Stomach (tissue), 9 donors: Measurements from ENCODE around the gene P2RX4. TPM values are rescaled to one million over a fixed set of nuclear protein-coding genes. Genes with fewer than 3 reads are reported as not detected.

Experiments
- DNase-seq, 2 donors: peaks; one replicate each; pipeline versions ENCODE4 v3.0.0 to v3.0.0-alpha.2; 2013 to 2019
- H3K27ac ChIP-seq, 5 donors: fragments of 200-600 bp in 4 of 5; sonication (generic) in 4 of 5; one replicate each; pipeline ENCODE4 v1.5.1; 2013 to 2019; ENCODE audit warnings: mild to moderate bottlenecking in 1 of 5, moderate library complexity in 1 of 5
- H3K27me3 ChIP-seq, 3 donors: fragments of 200-600 bp; sonication (generic); one replicate each; pipeline ENCODE4 v1.5.1; 2017 to 2019; ENCODE audit warnings: mixed run types in 1 of 3
- H3K36me3 ChIP-seq, 4 donors: fragments of 200-600 bp; sonication (generic); 1 replicate in 3 of 4; 2 replicates in 1 of 4; pipeline ENCODE4 v1.5.1; 2016 to 2019
- H3K4me1 ChIP-seq, 4 donors: fragments of 200-600 bp; sonication (generic); one replicate each; pipeline ENCODE4 v1.5.1; 2016 to 2019
- H3K4me3 ChIP-seq, 4 donors: fragments of 200-600 bp; sonication (generic) in 3 of 4; one replicate each; pipeline ENCODE4 v1.5.1; 2016 to 2019; ENCODE audit warnings: mild to moderate bottlenecking in 1 of 4
- H3K9me3 ChIP-seq, 4 donors: fragments of 200-600 bp; sonication (generic); one replicate each; pipeline ENCODE4 v1.5.1; 2016 to 2019
- CTCF ChIP-seq, 7 experiments: fragments of 450-650 bp in 4 of 7; fragments of 200-600 bp in 3 of 7; sonication (generic) in 3 of 7; IDR thresholded peaks; one replicate each; pipeline ENCODE4 v1.5.1; 2016 to 2019; ENCODE audit warnings: antibody characterized with exemption in 7 of 7, control low read depth in 2 of 7, mild to moderate bottlenecking in 1 of 7
- EP300 ChIP-seq: sonication (generic); formaldehyde crosslinking; IDR thresholded peaks from one replicate; pipeline ENCODE4 v1.6.1; 2017; ENCODE audit warnings: antibody characterized with exemption
- POLR2A ChIP-seq, 4 donors: fragments of 450-650 bp; IDR thresholded peaks; one replicate each; pipeline ENCODE4 v1.6.1; 2016; ENCODE audit warnings: antibody characterized with exemption in 4 of 4, control low read depth in 2 of 4, mild to moderate bottlenecking in 1 of 4, moderate library complexity in 1 of 4
- POLR2AphosphoS5 ChIP-seq, 3 donors: sonication (generic); formaldehyde crosslinking; IDR thresholded peaks; one replicate each; pipeline ENCODE4 v1.6.1; 2016; ENCODE audit warnings: antibody characterized with exemption in 3 of 3
- WGBS, 5 donors: extraction: QIAGEN DNeasy Blood & Tissue Kit in 3 of 5; methylation state at CpG; one replicate each; pipeline versions ENCODE4 v1.1.5 to v1.1.7; 2013 to 2018; 5-methylcytosine and 5-hydroxymethylcytosine counted together
- intact Hi-C: fragments of 100-400 bp; cut with DNase I; formaldehyde crosslinking; loops from one replicate; pipeline ENCODE4 v1.15.1; 2023; ENCODE audit warnings: low total_unique reads
- polyA plus RNA-seq, 3 donors: library from polyadenylated mRNA; stranded (reverse); fragments of 200-250 nt; gene quantifications; one replicate each; pipeline ENCODE4 v1.2.3, GENCODE V29; 2013
- total RNA-seq, 5 donors: library from RNA; depleted of rRNA; stranded (reverse); fragments of >200 nt; gene quantifications; one replicate each; pipeline versions ENCODE4 v1.1.0 to v1.2.3, GENCODE V29; 2014 to 2016
- donor health status: healthy with polysubstance abuse.
- donor health status: Bipolar disorder and iron deficiency.
- donor health status: healthy.

P2RX4 gene
- total and polyA plus RNA-seq, 8 donors, result 13.8 to 65.2 (median 26.4) TPM

DNA sequence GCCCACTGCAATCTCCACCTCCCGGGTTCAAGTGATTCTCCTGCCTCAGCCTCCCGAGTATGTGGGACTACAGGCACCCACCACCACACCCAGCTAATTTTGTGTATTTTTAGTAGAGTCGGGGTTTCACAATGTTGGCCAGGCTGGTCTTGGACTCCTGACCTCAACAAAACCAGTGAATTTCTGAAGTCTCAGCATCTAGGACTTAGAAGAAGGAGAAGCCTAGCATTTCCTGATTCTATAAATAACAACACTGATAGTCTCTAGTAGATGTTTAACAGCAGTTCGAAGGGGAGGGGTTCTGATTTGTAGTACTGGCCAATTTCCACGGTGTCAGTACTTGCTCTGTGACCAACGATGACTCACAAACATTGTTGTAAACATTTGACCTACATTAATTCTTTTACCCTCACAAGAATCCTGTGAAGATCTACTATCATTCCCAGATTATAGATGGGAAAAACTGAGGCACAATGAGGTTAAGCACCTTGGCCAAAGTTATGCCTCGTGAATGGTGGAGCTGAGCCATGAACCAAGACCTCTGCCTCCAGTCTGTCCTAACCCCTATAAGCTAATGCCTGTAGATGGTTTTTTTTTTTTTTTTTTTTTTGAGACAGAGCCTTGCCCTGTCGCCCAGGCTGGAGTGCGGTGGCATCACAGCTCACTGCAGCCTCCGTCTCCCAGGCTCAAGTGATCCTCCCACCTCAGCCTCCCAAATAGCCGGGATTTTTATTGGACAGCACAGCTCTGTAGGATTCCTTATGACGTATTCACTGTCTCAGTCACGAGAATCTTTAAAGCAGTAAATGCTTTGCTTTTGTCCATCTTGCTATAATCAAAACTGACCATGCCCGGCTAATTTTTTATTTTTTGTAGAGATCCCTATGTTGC is 5.2 kb downstream of the P2RX4 start:
- TF ChIP-seq POLR2AphosphoS5 (IDR thresholded peaks at IDR 0.05) (peak in 1 of 3 donors; percentile 83), CTCF (IDR thresholded peaks at IDR 0.05) (no peak)
- Histone ChIP-seq H3K27me3 (no peaks in the 10 kb centered on the region), H3K9me3 (no peaks in the 10 kb centered on the region), H3K4me3 (no peak overlapping the region), H3K36me3 (peaks cover 4 to 29% (median 26%) of the 10 kb centered on the region in 4 donors), H3K27ac (peak overlapping the region; percentile 70 to 92 (median 83)), H3K4me1 (peaks cover 57 to 78% (median 72%) of the 10 kb centered on the region in 4 donors)
- WGBS, 5 donors, result 48 to 54% (median 50%) methylated on average over 13 to 14 of the region's 14 CpGs
- intact Hi-C loops, result no loop called here
- peak; percentile 59 to 83 for DNase-seq

GRCh38 chr12:121216102-121216501 is 6.2 kb downstream of the P2RX4 start:
- intact Hi-C loops, result no loop called here
- no peak overlapping the region for H3K4me3 ChIP-seq
- no peak for DNase-seq
- H3K27ac ChIP-seq, result peak overlapping the region in 3 of 5 donors; percentile 70 to 90 (median 81)
- H3K9me3 ChIP-seq, result no peaks in the 10 kb centered on the region
- H3K27me3 ChIP-seq, result no peaks in the 10 kb centered on the region
- 88 to 95% (median 90%) methylated on average over 4 of the region's 4 CpGs for WGBS, 5 donors
- TF ChIP-seq EP300 (no peak), POLR2A (IDR thresholded peaks at IDR 0.05) (no peak), POLR2AphosphoS5 (IDR thresholded peaks at IDR 0.05) (no peak), CTCF (IDR thresholded peaks at IDR 0.05) (no peak)
- H3K4me1 ChIP-seq, result peaks cover 50 to 69% (median 64%) of the 10 kb centered on the region in 4 donors
- peaks cover 4 to 38% (median 35%) of the 10 kb centered on the region in 4 donors for H3K36me3 ChIP-seq

DNA sequence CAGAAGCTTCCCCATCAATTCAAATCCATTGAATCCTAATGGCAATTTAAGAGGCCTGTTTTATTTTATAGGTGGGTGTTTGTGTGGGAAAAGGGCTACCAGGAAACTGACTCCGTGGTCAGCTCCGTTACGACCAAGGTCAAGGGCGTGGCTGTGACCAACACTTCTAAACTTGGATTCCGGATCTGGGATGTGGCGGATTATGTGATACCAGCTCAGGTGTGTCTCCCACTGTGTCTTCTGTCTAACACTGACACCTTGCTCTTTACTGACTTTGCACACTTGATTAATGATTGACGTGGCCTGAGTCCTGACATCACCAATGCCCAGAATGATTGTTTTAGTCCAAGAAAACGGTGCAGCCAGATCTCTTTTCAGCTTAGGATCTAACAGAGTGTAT is 7.1 kb downstream of the P2RX4 start:
- Histone ChIP-seq H3K27ac (peak overlapping the region; percentile 59 to 90 (median 71)), H3K9me3 (no peaks in the 10 kb centered on the region), H3K27me3 (no peaks in the 10 kb centered on the region), H3K4me3 (no peak overlapping the region), H3K4me1 (peaks cover 46 to 62% (median 54%) of the 10 kb centered on the region in 4 donors), H3K36me3 (peaks cover 4 to 46% (median 45%) of the 10 kb centered on the region in 4 donors)
- DNase-seq, result no peak
- intact Hi-C loops, result no loop called here
- WGBS, 5 donors, result 33 to 72% (median 46%) methylated on average over 8 of the region's 8 CpGs
- TF ChIP-seq POLR2AphosphoS5 (IDR thresholded peaks at IDR 0.05) (no peak), POLR2A (IDR thresholded peaks at IDR 0.05) (no peak), EP300 (no peak), CTCF (IDR thresholded peaks at IDR 0.05) (no peak)

DNA sequence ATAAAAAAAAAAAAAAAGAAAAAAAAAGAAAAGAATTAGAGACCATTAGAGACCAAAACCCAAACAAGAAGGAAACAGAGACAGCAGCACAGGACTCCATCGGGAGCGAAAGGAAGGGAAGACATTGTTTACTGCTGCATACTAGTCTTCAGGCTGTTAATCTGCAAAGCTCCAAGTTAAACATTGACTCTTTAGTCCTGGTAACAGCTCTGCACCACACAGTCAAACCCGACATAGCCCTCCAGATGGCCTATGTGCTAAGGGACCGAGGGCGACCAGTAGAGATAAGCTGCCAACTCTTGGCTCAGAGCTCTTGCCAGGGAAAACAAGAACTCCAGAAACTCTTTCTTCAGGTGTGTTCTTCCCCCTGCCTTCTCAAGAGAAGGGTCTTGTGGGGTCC is 7.8 kb downstream of the P2RX4 start:
- Histone ChIP-seq H3K27me3 (no peaks in the 10 kb centered on the region), H3K9me3 (no peaks in the 10 kb centered on the region), H3K4me3 (no peak overlapping the region), H3K27ac (peak overlapping the region; percentile 59 to 90 (median 71)), H3K36me3 (peaks cover 4 to 52% (median 51%) of the 10 kb centered on the region in 4 donors), H3K4me1 (peaks cover 46 to 62% (median 54%) of the 10 kb centered on the region in 4 donors)
- intact Hi-C loops, result no loop called here
- no peak for TF ChIP-seq POLR2A (IDR thresholded peaks at IDR 0.05)
- no peak for TF ChIP-seq CTCF (IDR thresholded peaks at IDR 0.05)
- no peak for TF ChIP-seq EP300
- peak in 2 of 3 donors; percentile 20 to 64 for TF ChIP-seq POLR2AphosphoS5 (IDR thresholded peaks at IDR 0.05)
- 22 to 72% (median 55%) methylated on average over 5 of the region's 5 CpGs for WGBS, 5 donors
- peak in 1 of 2 donors; percentile 75 for DNase-seq
